Measurements from ENCODE around the gene SPRED3. TPM values are rescaled to one million over a fixed set of nuclear protein-coding genes. Genes with fewer than 3 reads are reported as not detected.

Gene SPRED3
- total and polyA plus RNA-seq, 9 of the 15 experiments (the other 6 are each of a cell fraction or from before 2014, with no cell fraction given), result 0.05 to 1.3 (median 0.36) TPM

- WGBS (ENCODE audit: insufficient coverage, low coverage, missing lambda C conversion rate), result 100% methylated on average over 4 of the region's 6 CpGs
- TF ChIP-seq ZEB2 (IDR thresholded peaks at IDR 0.05) (no peak), KDM1A (IDR thresholded peaks at IDR 0.05) (no peak), ZNF133 (CRISPR knock-in tag; IDR thresholded peaks at IDR 0.05) (no peak), ASH1L (IDR thresholded peaks at IDR 0.05; ENCODE audit: borderline replicate concordance, low read depth, partially characterized antibody) (no peak), SRSF3 (IDR thresholded peaks at IDR 0.05; ENCODE audit: insufficient read depth, low read length) (no peak), NCOR1 (IDR thresholded peaks at IDR 0.05) (no peak), ADNP (tag; IDR thresholded peaks at IDR 0.05) (no peak), DMBX1 (CRISPR knock-in tag; IDR thresholded peaks at IDR 0.05; ENCODE audit: borderline replicate concordance) (no peak), SP2 (IDR thresholded peaks at IDR 0.05; ENCODE audit: extremely low read depth, low read depth, low read length, poor library complexity, severe bottlenecking) (no peak)
- no peak for FAIRE-seq
- Histone ChIP-seq H4K20me1 (replicated peaks; ENCODE audit: control insufficient read depth, insufficient read depth, low read length) (no peaks in the 10 kb centered on the region), H2AFZ (ENCODE audit: low read depth, low read length) (no peak overlapping the region), H3K4me2 (ENCODE audit: insufficient read depth, low read length) (no peak overlapping the region), H3K27me3 (ENCODE audit: control insufficient read depth in 2 of 2, insufficient read depth in 2 of 2, low read length in 2 of 2) (no peaks in the 10 kb centered on the region), H3K9ac (ENCODE audit: insufficient read depth in 1 of 2, low read depth in 2 of 2, low read length in 2 of 2) (peak overlapping the region in 1 of 2 experiments; percentile 74; a peak in 2 of 4 replicates), H3K36me3 (ENCODE audit: control insufficient read depth, insufficient read depth, low read length) (peaks cover 27% of the 10 kb centered on the region; the same call in 2 of the 3 replicates), H3K9me1 (ENCODE audit: control insufficient read depth, insufficient read depth, low read length) (peaks cover 3% of the 10 kb centered on the region), H3K79me2 (ENCODE audit: control insufficient read depth, insufficient read depth, low read length) (peaks cover 17% of the 10 kb centered on the region; the same call in 2 of the 3 replicates), H3K4me1 (replicated peaks in 1 of 2; ENCODE audit: control insufficient read depth in 2 of 2, insufficient read depth in 2 of 2, low read length in 2 of 2) (peaks cover 8 to 31% of the 10 kb centered on the region in 2 experiments; a peak in 4 of 5 replicates), H3K4me3 (no peak overlapping the region), H3K27ac (ENCODE audit: extremely low read depth, low read depth, low read length) (no peak overlapping the region), H3K9me3 (replicated peaks; ENCODE audit: control insufficient read depth, insufficient read depth, low read depth, low read length) (no peaks in the 10 kb centered on the region)
- intact Hi-C loops (cut with micrococcal nuclease), result loop anchor here (5.0 kb wide), 1 partner anchor 547 kb away; no protein-coding TSS in a partner anchor
- DNase-seq (ENCODE audit: extremely low read depth in 1 of 4, low spot score in 3 of 4), result no peak
- POLR2A ChIA-PET, result interaction anchor here (0.5 to 3.5 kb wide), 6 partner anchors 9 to 724 kb away, joined by 3 to 30 read pairs (median 3); no protein-coding TSS in a partner anchor
- no TSS peak for BruUV-seq (replicated peaks)
- in situ Hi-C loops (cut with MboI), result loop anchor here (5.0 kb wide), 1 partner anchor 227 kb away; no protein-coding TSS in a partner anchor
- no peak for ATAC-seq
- CTCF ChIA-PET (ENCODE audit: low intra/inter-chr PET ratio), result no interaction called here
These were observed 16.4 kb downstream of the SPRED3 start for GRCh38 chr19:38404858-38405257.
